Fibroblast of mammary gland (primary cell): ENCODE results near the gene SOX6.

ENCODE experiments used
- DNase-seq: peaks from one replicate; pipeline ENCODE4 v3.0.0-alpha.2; 2010; ENCODE audit warnings: low read depth
- H3K4me3 ChIP-seq: 2 replicates; pipeline ENCODE4 v1.5.1; 2011; ENCODE audit warnings: low read depth, mild to moderate bottlenecking, low read length, moderate library complexity; ENCODE audit not compliant: control insufficient read depth
- TF ChIP-seq, protein P1 (sequence below): conservative IDR thresholded peaks from 2 replicates; pipeline ENCODE4 v1.5.1; 2011; ENCODE audit warnings: low read depth, low read length, inconsistent platforms; ENCODE audit not compliant: control insufficient read depth, insufficient read depth

SOX6 gene

DNA sequence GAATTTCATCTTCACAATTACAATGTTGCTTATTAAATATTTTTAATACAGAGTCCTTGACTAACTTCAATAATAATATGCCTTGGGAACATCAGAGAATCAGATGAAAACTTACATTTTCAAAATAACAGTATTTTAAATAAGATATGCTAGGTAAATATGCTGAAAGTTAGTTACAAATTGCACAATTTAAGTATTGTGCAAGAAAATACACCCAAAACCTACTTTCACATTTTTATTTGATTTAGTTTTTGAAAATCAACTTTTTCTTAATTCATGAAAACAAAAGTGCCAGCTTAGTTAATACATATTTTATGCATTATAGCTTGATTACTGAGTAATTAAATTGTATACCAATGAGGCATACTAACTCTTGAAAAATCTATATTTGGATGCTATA is 76.8 kb downstream of the SOX6 start:
- TF ChIP-seq, protein P1, sequence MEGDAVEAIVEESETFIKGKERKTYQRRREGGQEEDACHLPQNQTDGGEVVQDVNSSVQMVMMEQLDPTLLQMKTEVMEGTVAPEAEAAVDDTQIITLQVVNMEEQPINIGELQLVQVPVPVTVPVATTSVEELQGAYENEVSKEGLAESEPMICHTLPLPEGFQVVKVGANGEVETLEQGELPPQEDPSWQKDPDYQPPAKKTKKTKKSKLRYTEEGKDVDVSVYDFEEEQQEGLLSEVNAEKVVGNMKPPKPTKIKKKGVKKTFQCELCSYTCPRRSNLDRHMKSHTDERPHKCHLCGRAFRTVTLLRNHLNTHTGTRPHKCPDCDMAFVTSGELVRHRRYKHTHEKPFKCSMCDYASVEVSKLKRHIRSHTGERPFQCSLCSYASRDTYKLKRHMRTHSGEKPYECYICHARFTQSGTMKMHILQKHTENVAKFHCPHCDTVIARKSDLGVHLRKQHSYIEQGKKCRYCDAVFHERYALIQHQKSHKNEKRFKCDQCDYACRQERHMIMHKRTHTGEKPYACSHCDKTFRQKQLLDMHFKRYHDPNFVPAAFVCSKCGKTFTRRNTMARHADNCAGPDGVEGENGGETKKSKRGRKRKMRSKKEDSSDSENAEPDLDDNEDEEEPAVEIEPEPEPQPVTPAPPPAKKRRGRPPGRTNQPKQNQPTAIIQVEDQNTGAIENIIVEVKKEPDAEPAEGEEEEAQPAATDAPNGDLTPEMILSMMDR = no peak
- no peak for DNase-seq
- H3K4me3 ChIP-seq = no peak overlapping the region

DNA sequence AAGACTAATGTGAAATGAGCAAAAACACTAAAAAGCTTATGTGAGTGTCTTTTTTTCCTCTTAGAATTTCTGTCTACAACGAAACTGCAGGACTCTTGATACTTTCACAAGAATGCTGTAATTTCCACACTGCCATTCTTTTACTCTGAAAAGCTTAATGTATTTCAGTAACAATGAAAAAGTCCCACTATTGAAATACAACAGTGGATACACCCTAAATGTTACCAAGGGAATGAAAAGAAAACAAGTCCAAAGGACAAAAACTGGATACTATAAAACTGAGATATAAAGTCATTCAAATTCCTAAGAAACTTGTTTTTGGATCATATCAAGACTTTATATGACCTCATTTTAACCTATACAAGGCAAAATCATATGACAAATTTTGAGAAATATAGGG is 77.4 kb downstream of the SOX6 start:
- H3K4me3 ChIP-seq = no peak overlapping the region
- TF ChIP-seq, protein P1 = no peak
- no peak for DNase-seq

DNA sequence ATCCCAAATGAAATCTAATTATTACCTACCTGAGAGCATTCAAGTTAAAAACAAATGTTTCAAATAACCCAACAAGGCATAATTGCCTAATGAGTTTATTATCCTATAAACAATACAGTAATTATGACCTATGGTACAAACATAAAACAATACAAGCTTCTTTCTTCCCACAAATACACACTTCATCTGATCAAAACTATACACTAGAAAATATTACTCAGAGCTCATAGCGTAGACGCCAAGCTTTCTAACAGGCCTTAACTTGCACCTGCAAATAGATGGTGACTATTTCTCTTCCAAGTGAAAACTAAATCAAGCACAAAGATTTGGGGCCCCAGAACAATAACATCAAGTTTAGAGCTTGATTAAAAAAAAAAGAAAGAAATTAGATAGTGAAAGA is 78.1 kb downstream of the SOX6 start:
- H3K4me3 ChIP-seq = no peak overlapping the region
- no peak for DNase-seq
- TF ChIP-seq, protein P1 = no peak

DNA sequence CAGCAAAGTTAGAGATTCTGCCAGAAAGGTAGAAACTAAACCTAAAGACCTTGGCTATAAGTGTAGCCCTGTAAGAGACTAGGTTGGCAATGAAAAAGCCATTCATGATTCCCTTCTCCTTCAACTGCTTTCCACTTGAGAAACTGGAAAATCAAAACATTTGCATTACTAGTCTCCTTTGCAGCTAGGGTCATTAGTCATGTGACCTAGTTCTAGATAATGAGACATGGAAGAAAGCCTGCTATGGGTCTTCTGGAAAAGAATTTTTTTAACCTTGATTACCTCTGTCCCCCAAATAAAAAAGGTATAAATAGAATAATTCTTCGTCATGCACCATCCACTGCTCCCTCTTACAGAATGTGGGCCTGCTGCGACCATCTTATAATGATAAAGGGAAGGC is 80.1 kb downstream of the SOX6 start:
- no peak overlapping the region for H3K4me3 ChIP-seq
- TF ChIP-seq, protein P1 = no peak
- no peak for DNase-seq

DNA sequence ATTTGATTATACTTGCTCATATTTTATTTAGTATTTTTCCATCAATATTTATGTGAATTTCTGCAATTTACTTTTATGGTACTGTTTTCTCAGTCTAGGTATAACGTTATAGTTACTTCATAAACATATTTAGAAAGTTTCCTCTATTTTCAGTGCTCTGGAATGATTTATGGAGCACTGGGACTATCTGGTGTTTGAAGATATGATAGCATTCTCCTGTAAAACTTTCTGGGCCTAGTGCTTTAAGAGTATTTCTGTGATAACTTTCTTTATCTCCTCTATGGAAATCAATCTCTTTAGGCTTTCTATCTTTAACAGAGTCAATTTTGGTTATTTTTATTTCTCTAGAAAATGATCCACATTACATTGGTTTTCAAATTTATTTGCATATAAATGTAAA is 85.1 kb downstream of the SOX6 start:
- DNase-seq = no peak
- H3K4me3 ChIP-seq = no peak overlapping the region
- TF ChIP-seq, protein P1 = no peak

DNA sequence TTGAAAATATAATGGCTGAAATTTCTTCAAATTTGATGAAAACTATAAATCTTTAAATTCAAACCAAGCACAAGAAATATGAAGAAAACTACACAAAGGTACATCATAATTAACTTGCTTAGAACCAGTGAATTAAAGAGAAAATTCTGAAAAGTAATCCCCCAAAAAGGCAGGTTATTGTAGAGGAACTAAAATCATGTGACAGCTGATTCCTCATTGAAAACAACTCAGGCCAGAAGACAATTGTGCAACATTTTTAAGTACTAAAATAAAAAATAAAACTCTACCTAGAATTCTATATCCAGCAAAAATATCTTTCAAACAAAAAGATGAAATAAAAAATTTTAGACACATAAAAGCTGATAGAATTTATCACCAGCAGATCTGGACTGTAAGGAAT is 90.3 kb downstream of the SOX6 start:
- H3K4me3 ChIP-seq = no peak overlapping the region
- TF ChIP-seq, protein P1 = no peak
- DNase-seq = no peak

DNA sequence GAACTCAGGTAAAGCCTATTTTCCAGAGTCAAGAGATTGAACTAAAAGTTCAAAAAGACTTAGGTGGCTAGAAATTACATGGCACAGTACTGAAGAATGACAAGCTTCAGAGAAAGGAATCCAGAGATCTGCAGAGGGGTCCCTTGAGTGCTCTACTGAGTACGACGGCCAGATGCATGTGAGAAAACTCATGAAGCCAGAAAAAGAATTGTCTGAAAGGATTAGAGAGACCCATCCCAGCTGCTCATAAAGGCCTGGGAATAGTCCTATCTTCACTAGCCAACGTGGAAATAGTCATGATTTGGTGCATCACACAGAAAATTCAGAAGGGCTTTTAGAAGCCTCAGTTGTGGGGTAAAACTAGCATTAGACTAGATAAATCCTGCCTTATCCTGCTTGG is 91.3 kb downstream of the SOX6 start:
- H3K4me3 ChIP-seq = no peak overlapping the region
- TF ChIP-seq, protein P1 = no peak
- DNase-seq = no peak
